LNCaP clone FGC (cell line): Measurements from ENCODE around the gene ADAMTSL2.

Experiments
- DNase-seq: peaks from one replicate; pipeline ENCODE4 v3.0.0-alpha.2; 2011; ENCODE audit warnings: low read depth
- H3K4me3 ChIP-seq: 2 replicates; pipeline ENCODE4 v1.5.1; 2011; ENCODE audit warnings: mild to moderate bottlenecking, low read depth, low read length, control low read depth
- CTCF ChIP-seq: IDR thresholded peaks from 2 replicates; pipeline ENCODE4 v1.5.1; 2012; ENCODE audit warnings: mild to moderate bottlenecking; ENCODE audit not compliant: control insufficient read depth, insufficient read depth; ENCODE audit errors: extremely low read depth

Gene ADAMTSL2

GRCh38 chr9:133505901-133506652 is 28.4 kb upstream of the ADAMTSL2 start:
- no peak for DNase-seq
- no peak for TF ChIP-seq CTCF
- no peak overlapping the region for H3K4me3 ChIP-seq

GRCh38 chr9:133506653-133507038 is 27.9 kb upstream of the ADAMTSL2 start:
- peak; percentile 8 for DNase-seq
- no peak overlapping the region for H3K4me3 ChIP-seq
- TF ChIP-seq CTCF: no peak

- no peak for DNase-seq
- no peak for TF ChIP-seq CTCF
- no peak overlapping the region for H3K4me3 ChIP-seq
Observed at GRCh38 chr9:133507246-133507965, 27.1 kb upstream of the ADAMTSL2 start.

- no peak for TF ChIP-seq CTCF
- no peak overlapping the region for H3K4me3 ChIP-seq
Observed at GRCh38 chr9:133508046-133508445, 26.5 kb upstream of the ADAMTSL2 start.

GRCh38 chr9:133509179-133510083 is 25.1 kb upstream of the ADAMTSL2 start:
- 0 out of 2 replicates have a peak overlapping the region, but pooled peaks have one; percentile 18 for H3K4me3 ChIP-seq
- peak; percentile 17 for DNase-seq
- no peak for TF ChIP-seq CTCF

More at GRCh38 chr9:133508046-133508445, 26.5 kb upstream of the ADAMTSL2 start:
- no peak for DNase-seq

- no peak for DNase-seq
- TF ChIP-seq CTCF: no peak
- no peak overlapping the region for H3K4me3 ChIP-seq
Observed at GRCh38 chr9:133510926-133511505, 23.5 kb upstream of the ADAMTSL2 start.
